WI38 (cell line): ENCODE data around the gene IL2RA.

Experiments
- H3K4me3 ChIP-seq: 2 replicates; pipeline ENCODE4 v1.5.1; 2011; ENCODE audit warnings: low read depth, mild to moderate bottlenecking, control low read depth, low read length
- CTCF ChIP-seq: IDR thresholded peaks from 2 replicates; pipeline ENCODE4 v1.5.1; 2012; ENCODE audit warnings: low read depth, mild to moderate bottlenecking, control low read depth, low read length

IL2RA gene

DNA sequence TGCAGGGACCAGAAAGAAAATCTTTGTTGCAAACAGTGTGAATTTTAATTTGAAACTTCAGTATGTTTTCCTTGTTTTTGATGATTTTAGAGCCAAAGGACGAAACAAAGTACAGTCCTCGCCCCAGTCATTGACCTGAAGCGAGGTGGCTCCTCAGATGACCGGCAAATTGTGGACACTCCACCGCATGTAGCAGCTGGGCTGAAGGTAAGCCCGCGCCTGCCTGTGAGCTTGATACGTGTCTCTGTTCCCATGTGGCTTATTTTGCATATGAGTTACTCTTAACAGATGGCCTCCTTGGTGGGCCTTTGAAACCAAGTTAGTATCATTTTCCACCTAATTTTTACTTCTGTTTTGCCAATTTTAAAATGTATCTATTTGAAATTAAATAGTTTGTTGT, 39.0 kb upstream of the IL2RA start:
- H3K4me3 ChIP-seq = no peak overlapping the region
- TF ChIP-seq CTCF = no peak

DNA sequence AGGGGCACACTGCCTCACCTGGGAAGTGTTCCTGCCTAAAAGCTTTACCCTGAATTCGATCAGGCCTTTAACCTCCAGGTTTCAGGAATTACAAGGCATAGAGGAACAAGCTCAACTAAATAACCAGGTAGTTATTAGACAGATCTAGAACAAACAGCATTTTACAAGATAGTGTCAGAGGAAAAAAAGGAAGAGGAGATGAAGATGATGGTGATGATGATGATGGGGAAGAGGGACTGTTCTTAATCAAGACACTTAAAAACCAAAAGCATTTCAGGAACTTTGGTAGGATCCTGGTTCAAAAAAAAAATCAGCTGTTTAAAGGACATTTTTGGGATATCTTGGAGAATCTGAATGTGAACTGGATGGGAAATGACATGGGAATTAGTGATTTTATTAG, 38.2 kb upstream of the IL2RA start:
- H3K4me3 ChIP-seq = no peak overlapping the region
- no peak for TF ChIP-seq CTCF

- H3K4me3 ChIP-seq = no peak overlapping the region
- no peak for TF ChIP-seq CTCF
These were observed 36.0 kb upstream of the IL2RA start for GRCh38 chr10:6098156-6098555.

- TF ChIP-seq CTCF = no peak
- no peak overlapping the region for H3K4me3 ChIP-seq
These were observed 34.9 kb upstream of the IL2RA start for GRCh38 chr10:6097063-6097462.

DNA sequence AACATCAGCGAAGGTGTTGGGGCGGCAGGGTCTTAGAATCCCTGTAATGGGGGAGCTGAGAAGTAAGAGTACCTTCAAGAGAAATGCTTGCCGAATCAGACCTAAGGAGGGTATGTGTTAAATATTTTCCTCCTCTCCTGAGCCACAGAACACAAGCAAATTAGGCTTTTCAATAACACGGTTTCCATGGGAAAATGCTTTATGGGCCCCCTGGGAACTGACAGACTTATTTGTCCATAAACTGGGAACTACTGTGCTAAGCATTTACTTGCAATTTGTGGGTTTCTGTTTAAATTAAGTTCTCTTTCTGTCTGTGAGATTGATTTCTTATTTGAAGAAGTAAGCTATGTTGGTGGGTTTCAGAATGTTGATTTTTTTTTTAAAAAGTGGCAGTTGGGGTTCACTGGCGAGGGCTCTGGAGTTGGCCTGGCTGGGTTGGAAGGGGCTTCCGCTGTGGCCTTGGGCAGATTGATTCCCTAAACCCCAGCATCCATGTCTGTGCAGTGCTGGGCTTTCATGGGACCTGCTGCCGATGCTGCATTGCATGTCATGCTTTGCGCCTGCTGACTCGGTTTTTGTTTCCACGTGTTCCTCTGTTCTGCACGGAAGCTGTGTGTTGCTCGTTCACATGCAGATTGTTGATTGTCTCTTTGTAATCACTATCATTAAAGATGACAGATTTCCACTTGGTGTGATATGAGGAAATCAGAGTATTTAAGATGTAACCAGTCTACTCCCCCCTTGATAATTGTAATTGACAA, 33.8 kb upstream of the IL2RA start:
- TF ChIP-seq CTCF = no peak
- H3K4me3 ChIP-seq = no peak overlapping the region

DNA sequence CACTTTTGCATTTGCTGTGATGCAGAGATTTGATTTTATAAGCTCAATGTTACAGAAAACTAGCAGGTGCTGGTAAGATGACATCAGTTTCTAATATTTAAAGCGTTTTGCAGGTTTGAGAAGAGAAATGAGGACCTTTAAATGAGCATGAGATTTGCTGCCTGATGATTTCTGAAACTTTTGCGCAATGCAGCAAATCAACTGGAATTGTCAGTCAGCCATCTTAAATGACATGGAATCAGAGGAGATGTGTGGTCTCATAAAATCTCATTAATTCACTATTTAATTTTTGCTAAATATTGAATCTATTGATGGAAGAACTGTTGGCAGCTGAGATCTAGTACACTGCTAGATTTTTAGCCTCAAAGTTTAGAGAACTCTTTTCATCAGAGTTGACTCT, 30.6 kb upstream of the IL2RA start:
- no peak overlapping the region for H3K4me3 ChIP-seq
- no peak for TF ChIP-seq CTCF

DNA sequence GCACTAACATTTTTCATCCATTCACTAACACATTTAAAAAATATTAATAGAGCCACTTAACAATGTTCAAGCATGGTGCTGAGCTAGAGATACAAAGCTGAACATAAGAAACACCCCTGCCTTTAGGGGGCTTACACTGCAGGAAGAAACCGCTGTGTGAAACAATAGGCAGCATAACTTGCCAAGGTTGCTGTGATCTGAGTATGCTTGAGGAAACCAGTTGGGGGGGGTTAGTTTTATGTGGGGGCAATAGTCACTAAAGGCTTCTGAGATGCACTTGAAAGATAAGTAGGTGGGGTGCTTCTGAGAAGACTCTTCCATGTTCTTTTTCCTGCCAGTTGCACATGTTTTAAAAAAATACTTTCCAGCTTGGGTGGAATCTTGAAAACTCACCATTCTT, 29.5 kb upstream of the IL2RA start:
- H3K4me3 ChIP-seq = no peak overlapping the region
- TF ChIP-seq CTCF = no peak
